NCI-H1417 treated with DMSO at 0.1 percent for 48 hours (cell line): ENCODE results near the gene CASP2.
"Not testable (repeated sequence)": the region's sequence is repeated elsewhere in the genome, so short reads cannot be mapped to it uniquely, and the experiment has no call there.

Source experiments
- DNase-seq: peaks from one replicate; lab custom pipeline; 2025; lab: John Stamatoyannopoulos, UW

The CASP2 gene

DNA sequence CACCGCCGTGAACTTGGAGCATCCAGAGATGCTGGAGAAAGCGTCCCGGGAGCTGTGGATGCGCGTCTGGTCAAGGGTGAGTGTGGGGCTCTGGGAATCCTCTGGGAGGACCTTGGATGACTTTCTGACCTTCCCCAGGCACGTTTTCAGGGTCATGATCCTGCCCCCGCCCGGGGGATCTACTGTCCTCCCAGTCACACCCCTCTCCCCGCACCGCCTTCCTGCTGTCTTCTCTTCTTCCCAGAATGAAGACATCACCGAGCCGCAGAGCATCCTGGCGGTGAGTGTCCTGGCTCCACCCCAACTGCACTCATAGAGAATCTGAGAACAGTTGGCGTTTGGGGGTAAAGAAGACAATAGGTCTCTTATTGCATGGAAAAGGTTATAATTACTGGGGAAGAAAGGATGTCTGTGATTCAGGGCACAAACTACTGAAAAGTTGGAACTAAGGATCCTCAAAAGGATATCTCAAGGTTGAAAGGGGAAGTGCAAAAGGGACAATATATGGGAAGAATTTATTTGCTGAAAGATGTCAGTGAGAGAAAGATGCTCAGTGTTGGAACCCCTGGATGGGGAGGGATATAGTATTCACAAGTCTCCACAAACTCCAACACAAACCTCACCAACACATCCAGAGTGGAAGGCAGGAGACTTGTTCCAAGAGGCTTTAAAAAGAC lies 23.0 kb upstream of the CASP2 start:
- no peak for DNase-seq

DNA sequence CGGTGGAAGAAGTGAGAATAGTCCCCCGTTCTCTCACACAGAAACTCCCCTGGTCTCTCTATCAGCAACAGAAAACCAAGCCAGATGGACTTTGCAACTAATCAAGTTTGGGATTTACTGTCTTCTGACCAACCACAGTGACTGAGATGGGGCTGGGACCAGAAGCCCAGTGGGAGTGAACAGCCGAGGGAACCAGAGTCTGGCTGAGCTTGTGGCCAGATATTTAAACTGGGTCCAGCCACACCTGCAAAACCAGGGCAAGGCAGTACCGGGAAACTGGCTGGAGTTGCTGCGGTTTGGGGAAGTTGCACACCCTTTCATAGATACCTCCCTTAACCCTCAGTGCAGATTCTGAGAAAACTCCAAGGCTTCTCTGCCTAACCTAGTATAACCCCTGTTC lies 18.9 kb upstream of the CASP2 start:
- DNase-seq, result no peak

- DNase-seq, result no peak
Observed at GRCh38 chr7:143271240-143271639, 16.9 kb upstream of the CASP2 start.

GRCh38 chr7:143272871-143273270 lies 15.3 kb upstream of the CASP2 start:
- DNase-seq, result no peak

DNA sequence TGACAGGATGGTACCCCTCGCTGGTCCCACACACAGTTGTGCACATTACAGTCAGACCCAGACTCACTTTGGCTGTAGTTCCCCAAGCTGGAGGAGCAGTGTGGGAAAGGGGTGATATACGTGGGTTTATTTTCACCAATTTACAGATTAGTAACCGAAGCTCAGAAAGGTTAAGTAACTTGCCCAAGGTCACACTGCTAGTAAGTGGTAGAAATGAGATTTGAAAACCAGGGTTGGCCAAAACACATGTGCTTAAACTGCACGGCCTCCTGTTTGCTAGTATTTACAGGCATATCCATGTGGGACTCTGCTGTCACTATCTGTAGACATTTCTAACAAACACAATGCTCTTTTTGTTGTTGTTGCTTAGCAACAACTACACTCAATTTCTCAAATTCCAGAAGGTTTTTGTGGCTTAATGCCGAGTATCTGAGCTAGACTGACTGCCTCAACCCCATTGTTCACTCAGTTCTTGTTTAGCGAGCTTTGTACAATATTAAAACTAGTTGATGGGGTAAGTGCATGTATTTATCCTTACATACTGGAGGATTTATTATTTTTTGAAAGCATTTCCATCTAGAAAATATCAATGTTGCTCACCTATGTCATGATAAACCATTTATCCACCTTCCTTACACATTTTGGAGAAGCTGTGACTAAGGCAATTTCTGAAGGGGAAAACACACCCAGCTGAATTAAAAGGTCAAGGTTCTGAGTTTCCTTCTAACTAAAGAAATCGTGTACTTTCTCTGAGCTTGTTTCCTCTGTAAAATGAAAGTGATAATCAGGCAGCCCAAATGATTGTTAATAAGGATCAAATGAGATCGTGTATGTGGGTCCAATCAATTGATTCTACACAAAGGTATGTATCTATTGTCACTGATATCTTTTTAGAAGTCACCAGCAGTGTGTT lies 8.7 kb upstream of the CASP2 start:
- DNase-seq, result no peak

DNA sequence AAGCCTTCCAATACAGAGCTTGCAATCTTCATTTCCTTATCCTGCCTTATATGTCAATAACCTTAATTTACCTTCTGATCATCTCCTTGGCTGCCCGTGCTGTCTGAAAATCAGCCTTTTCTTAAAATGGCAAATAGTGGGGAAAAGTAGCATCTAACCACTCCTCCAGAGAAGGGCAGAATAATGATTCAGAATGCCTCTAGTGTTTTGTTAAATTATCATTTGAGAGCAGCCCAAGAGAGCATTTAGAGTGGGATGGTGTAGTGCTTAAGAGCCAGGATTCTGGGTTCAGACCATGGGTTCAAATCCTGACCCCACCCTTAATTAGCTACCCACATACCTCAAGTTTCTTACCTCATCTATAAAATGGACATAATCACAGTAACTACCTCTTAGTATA lies 8.0 kb upstream of the CASP2 start:
- DNase-seq, result no peak

GRCh38 chr7:143280566-143280965 lies 7.6 kb upstream of the CASP2 start:
- DNase-seq, result no peak

DNA sequence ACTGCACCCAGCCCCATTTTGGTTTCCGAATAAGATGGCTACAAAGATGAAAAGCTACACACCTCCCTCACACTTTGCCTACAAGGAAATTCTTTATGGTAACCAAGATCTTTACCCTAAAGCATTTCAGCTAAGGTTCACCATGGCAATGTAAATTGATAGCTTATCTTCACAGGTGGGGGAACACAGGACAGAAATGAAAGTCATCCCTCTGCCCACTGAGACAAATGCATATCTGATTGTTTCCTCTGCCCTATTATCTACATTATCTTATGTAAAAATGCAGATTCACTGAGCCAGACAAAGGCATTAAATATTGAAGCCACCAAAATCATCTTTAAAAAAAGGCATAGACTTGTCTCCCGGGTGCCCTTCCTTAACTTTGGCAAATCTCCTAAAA lies 6.6 kb upstream of the CASP2 start:
- DNase-seq, result no peak

DNA sequence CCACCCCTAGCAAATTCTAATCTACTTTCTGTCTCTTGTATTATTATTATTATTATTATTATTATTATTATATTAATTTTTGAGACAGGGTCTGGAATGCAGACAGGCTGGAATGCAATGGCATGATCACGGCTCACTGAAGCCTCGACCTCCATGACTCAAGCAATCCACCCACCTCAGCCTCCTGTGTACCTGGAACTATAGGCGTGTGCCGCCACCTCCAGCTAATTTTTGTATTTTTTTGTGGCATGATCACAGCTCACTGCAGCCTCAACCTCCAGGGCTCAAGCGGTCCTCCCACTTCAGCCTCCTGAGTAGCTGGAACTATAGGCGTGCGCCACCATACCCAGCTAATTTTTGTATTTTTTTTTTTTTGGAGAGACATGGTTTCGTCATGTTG lies 6.0 kb upstream of the CASP2 start:
- no peak for DNase-seq

- no peak for DNase-seq
Observed at GRCh38 chr7:143283381-143283780, 4.8 kb upstream of the CASP2 start.

- DNase-seq, result no peak
Observed at GRCh38 chr7:143284591-143285469, 3.3 kb upstream of the CASP2 start, which contains the start of gene TMEM139. TMEM139 (plus strand) TSS chr7:143284958; CDS start chr7:143285958, 1,000 bp downstream.

DNA sequence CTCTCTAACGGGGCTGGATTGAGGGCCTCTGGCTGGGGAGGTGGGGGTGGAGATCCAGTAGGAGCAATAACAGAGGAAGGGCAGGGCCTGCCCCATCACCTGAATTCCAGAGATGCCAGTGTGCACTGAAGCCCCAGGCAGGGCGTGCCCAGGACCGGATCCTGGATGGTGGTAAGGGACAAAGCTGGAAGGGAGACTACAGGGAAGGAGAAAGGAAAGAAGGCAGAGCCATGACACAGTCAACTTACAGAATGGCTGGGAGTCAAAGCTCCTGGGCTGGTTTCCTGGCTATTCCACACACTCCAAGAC lies 2.7 kb upstream of the CASP2 start:
- DNase-seq, result no peak

DNA sequence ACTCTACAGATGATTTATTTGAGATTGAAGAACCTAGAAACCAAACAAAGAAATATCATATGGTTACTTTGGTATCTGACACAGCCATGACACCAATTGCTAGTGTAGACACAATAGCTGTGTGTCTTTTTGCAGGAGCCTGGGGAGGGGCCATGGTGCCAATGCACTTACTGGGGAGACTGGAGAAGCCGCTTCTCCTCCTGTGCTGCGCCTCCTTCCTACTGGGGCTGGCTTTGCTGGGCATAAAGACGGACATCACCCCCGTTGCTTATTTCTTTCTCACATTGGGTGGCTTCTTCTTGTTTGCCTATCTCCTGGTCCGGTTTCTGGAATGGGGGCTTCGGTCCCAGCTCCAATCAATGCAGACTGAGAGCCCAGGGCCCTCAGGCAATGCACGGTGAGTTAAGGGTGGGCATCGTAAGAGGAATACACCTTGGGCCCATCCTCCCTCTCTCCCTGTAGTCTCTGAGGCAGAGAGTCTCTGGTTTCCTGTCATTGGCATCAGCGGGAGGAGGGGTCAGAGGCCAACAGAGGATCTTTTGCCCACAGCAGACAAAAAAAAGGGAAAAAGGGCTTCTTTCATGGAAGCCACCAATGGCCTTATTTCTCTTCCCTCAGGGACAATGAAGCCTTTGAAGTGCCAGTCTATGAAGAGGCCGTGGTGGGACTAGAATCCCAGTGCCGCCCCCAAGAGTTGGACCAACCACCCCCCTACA lies 2.2 kb upstream of the CASP2 start:
- DNase-seq, result no peak

GRCh38 chr7:143286522-143286890 lies 1.6 kb upstream of the CASP2 start:
- DNase-seq, result no peak

DNA sequence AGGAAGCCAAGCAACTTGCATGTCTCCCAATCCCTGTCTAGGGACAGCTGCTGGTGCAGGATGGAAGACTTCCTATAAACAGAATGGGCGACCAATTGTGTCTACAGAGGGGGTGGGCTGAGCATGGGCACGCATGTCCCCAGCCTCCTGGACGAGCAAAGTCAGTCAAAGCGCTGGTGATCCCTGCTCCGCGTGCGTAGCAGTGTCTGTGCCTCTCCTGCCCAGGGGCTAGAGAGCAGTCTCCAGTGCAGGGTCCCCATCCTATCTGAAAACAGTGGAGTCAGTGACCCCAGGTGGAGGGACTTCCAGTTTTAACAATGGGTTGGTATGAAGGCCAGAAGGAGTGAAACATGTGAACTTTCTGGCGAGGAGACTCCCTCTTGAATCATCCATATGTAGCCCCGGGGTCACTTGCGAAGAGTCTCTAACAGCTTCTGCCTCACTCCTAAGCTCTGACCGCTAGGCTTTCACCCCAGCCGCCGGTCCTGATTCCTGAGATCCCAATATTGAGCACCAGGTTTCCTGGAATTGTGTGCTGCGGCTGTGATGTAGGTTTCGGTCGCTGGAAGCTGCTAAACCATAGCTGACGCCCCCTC lies 714 bp upstream of the CASP2 start:
- DNase-seq, result no peak

DNA sequence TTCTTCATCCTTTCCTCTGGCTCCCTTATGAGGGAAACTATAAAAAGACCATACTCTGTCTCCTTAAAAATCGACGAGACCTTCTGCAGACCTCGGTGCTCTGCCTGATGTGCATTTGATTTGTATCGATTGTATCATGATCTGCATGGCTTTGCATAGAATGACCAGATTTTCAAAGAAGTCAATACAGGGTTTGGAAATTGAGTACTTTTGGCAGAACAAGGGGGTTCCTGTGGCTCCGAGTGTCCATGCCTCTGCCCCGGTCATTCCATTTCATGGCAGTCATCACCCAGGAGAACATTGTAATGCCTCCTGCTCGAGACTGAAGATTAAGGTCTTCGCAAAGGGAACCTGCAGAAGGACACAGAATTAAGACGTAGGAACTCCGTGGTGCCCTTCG lies 685 bp downstream of the CASP2 start:
- no peak for DNase-seq

DNA sequence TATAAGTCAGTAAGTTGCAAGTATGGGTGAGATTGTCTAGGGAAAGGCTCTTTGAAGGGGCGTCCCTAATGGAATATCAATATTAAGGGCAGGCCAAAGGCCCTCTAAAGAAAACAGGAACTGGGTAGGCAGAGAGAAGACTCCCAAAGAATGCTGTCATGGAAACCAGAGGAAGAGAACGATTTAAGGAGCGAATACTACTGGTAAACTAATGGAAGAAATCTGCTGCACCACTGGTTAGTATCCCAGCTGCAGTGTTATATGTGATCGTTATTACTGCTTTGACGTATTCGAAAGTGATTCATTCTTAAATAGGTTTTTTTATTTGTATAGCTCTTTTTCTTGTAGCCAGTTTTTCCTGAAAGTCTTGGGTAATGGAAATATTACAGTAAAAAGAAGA lies 1.3 kb downstream of the CASP2 start:
- no peak for DNase-seq

DNA sequence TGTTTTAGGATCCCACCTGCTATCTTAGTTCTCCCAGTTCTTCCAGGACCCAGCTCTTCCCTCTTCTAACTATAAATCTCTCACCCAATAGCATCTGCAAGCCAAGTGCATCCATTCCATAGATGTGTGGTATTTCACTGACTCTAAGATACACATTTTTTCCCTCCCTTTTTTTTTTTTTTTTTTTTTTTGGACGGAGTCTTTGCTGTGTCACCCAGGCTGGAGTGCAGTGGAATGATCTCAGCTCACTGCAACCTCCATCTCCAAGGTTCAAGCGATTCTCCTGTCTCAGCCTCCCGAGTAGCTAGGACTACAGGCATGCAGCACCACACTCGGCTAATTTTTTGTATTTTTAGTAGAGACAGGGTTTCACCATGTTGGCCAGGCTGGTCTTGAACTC lies 1.7 kb downstream of the CASP2 start:
- DNase-seq, result not testable (repeated sequence)

GRCh38 chr7:143290293-143290692 lies 2.1 kb downstream of the CASP2 start:
- no peak for DNase-seq

- no peak for DNase-seq
Observed at GRCh38 chr7:143292876-143293275, 4.7 kb downstream of the CASP2 start.

DNA sequence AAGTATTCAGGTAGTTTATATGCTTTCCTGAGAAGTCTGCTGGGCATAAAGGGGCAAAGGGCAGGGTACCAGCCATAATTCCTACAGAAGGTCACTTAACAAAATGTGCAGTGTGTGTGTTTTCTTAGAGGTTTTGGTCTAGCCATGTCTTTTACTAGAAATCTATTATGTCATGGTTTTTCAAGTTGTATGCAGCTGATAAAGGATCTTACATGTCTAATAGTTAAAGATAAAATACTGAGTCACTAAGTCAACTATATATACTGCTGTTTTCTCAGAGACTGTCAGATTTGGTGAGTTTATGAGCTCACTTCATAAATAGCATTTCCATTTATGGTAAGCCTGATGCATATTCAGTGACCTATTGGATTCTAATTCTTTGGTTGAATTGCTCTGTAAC lies 7.7 kb downstream of the CASP2 start:
- DNase-seq, result no peak

- no peak for DNase-seq
Observed at GRCh38 chr7:143296686-143297085, 8.5 kb downstream of the CASP2 start.
